GM18505 (cell line): ENCODE results near the gene CHRM1.

ENCODE experiments used
- ATAC-seq: cut with Tn5 transposase; IDR thresholded peaks from one replicate; pipeline ENCODE4 v1.9.1; 2021; ENCODE audit not compliant: unreplicated experiment
- POLR2A ChIP-seq: IDR thresholded peaks from 4 replicates; pipeline ENCODE4 v1.6.1; 2011; ENCODE audit warnings: borderline replicate concordance; ENCODE audit not compliant: insufficient read depth, insufficient read length; ENCODE audit errors: extremely low read depth

The CHRM1 gene

GRCh38 chr11:62933750-62934495 is 12.8 kb upstream of the CHRM1 start:
- ATAC-seq: no peak
- TF ChIP-seq POLR2A: no peak

GRCh38 chr11:62933285-62933684 is 12.1 kb upstream of the CHRM1 start:
- no peak for TF ChIP-seq POLR2A
- no peak for ATAC-seq

- ATAC-seq: no peak
- no peak for TF ChIP-seq POLR2A
Observed at GRCh38 chr11:62931499-62932278, 10.5 kb upstream of the CHRM1 start.

GRCh38 chr11:62930666-62931065 is 9.5 kb upstream of the CHRM1 start:
- no peak for ATAC-seq
- TF ChIP-seq POLR2A: no peak

GRCh38 chr11:62930157-62930556 is 9.0 kb upstream of the CHRM1 start:
- ATAC-seq: no peak
- no peak for TF ChIP-seq POLR2A

- TF ChIP-seq POLR2A: no peak
- ATAC-seq: no peak
Observed at GRCh38 chr11:62928011-62928410, 6.8 kb upstream of the CHRM1 start.

- ATAC-seq: no peak
- TF ChIP-seq POLR2A: no peak
Observed at GRCh38 chr11:62926680-62927455, 5.7 kb upstream of the CHRM1 start.

- no peak for TF ChIP-seq POLR2A
- no peak for ATAC-seq
Observed at GRCh38 chr11:62925745-62926679, 4.8 kb upstream of the CHRM1 start.

GRCh38 chr11:62925308-62925707 is 4.1 kb upstream of the CHRM1 start:
- no peak for TF ChIP-seq POLR2A
- no peak for ATAC-seq

GRCh38 chr11:62923601-62924411 is 2.6 kb upstream of the CHRM1 start:
- no peak for TF ChIP-seq POLR2A
- ATAC-seq: no peak

- no peak for ATAC-seq
- TF ChIP-seq POLR2A: no peak
Observed at GRCh38 chr11:62922653-62923431, 1.7 kb upstream of the CHRM1 start.

- no peak for TF ChIP-seq POLR2A
- no peak for ATAC-seq
Observed at GRCh38 chr11:62922189-62922589, 1.0 kb upstream of the CHRM1 start.
